Chondrocyte (in vitro differentiated cells): Measurements from ENCODE around the gene SIMC1. TPM values are rescaled to one million over a fixed set of nuclear protein-coding genes. Genes with fewer than 3 reads are reported as not detected.

Source experiments
- DNase-seq: peaks from one replicate; pipeline ENCODE4 v3.0.0; 2021; ENCODE audit warnings: mixed read lengths, low spot score
- H3K27ac Mint-ChIP-seq: one replicate; pipeline ENCODE4 v1.8.0; 2021; ENCODE audit warnings: mild to moderate bottlenecking, moderate library complexity, mixed read lengths; ENCODE audit not compliant: unreplicated experiment
- H3K27me3 Mint-ChIP-seq: 2 replicates; pipeline ENCODE4 v1.8.0; 2021; ENCODE audit warnings: low read depth, mixed read lengths
- H3K36me3 Mint-ChIP-seq: 2 replicates; pipeline ENCODE4 v1.8.0; 2021; ENCODE audit warnings: low read depth, mixed read lengths
- H3K4me1 Mint-ChIP-seq: 2 replicates; pipeline ENCODE4 v1.8.0; 2021; ENCODE audit warnings: low read depth, mild to moderate bottlenecking, mixed read lengths
- H3K4me3 Mint-ChIP-seq: one replicate; pipeline ENCODE4 v1.8.0; 2021; ENCODE audit warnings: mild to moderate bottlenecking, moderate library complexity, mixed read lengths; ENCODE audit not compliant: unreplicated experiment
- H3K9me3 Mint-ChIP-seq: 2 replicates; pipeline ENCODE4 v1.8.0; 2021; ENCODE audit warnings: low read depth, mixed read lengths
- total RNA-seq: library from RNA; stranded (reverse); gene quantifications from 3 replicates; pipeline ENCODE4 v1.2.1, GENCODE V29; 2021
- TF ChIP-seq, protein P1 (sequence below): fragments of 200-600 bp; sonication (generic); IDR thresholded peaks from 2 replicates; pipeline ENCODE4 v1.5.0; 2021; ENCODE audit warnings: antibody characterized with exemption, mild to moderate bottlenecking, moderate library complexity

SIMC1 gene
- total RNA-seq, 1 donor from 2014 or later, result 19.1 TPM

- Mint-ChIP-seq H3K27ac (no peak overlapping the region), H3K4me3 (no peak overlapping the region), H3K4me1 (peaks cover 19% of the 10 kb centered on the region), H3K27me3 (no peaks in the 10 kb centered on the region), H3K9me3 (no peaks in the 10 kb centered on the region), H3K36me3 (peaks cover 22% of the 10 kb centered on the region)
- TF ChIP-seq, protein P1, sequence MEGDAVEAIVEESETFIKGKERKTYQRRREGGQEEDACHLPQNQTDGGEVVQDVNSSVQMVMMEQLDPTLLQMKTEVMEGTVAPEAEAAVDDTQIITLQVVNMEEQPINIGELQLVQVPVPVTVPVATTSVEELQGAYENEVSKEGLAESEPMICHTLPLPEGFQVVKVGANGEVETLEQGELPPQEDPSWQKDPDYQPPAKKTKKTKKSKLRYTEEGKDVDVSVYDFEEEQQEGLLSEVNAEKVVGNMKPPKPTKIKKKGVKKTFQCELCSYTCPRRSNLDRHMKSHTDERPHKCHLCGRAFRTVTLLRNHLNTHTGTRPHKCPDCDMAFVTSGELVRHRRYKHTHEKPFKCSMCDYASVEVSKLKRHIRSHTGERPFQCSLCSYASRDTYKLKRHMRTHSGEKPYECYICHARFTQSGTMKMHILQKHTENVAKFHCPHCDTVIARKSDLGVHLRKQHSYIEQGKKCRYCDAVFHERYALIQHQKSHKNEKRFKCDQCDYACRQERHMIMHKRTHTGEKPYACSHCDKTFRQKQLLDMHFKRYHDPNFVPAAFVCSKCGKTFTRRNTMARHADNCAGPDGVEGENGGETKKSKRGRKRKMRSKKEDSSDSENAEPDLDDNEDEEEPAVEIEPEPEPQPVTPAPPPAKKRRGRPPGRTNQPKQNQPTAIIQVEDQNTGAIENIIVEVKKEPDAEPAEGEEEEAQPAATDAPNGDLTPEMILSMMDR, result no peak
- no peak for DNase-seq
Measured at GRCh38 chr5:176369934-176370711, 131.9 kb downstream of the SIMC1 start.

DNA sequence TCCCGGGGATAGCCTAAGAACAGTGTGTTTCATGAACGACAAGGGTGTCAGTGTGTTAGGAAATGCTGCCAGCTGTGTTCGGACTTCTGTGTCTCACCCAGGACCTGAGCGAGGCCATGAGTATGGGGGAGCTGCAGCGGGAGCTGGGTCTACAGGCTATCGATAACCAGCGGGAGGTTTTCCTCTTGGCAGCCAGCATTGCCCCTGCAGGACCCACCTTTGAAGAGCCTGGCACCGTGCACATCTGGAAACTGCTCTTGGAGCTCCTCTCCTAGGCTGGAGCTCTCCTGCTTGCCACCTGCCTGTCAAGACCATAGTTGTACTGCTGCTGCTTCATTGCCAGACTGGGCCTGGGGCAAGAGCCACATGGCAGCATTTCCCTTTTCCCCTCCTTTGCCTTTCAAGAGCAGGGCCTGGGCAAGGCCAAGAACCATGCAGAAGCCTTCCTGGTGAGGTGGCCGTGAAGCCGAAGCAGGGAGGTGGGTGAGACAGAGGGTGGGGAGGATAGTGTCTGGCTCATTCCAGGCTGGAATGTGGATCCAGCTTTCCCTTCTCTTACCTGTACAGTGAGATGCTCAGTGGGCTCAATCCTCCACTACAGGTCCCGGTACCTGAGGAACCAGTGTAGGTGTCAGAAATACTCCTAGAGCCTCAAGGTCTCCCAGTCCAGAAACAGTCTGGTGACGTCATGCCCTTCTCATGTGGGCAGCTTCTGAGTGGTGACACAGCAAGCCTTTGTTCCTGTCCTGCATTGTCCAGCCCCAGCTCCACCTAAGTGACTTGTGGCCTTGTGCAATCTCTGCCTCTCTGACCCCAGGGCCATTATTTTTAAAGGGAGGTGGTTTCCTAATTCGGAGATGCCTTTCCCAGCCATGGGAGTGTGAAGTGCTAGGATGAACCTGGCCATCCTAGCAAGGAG is 133.7 kb downstream of the SIMC1 start:
- TF ChIP-seq, protein P1, result no peak
- Mint-ChIP-seq H3K27ac (no peak overlapping the region), H3K36me3 (peaks cover 22% of the 10 kb centered on the region), H3K9me3 (no peaks in the 10 kb centered on the region), H3K4me1 (peaks cover 11% of the 10 kb centered on the region), H3K4me3 (no peak overlapping the region), H3K27me3 (no peaks in the 10 kb centered on the region)
- DNase-seq, result no peak

- peaks cover 12% of the 10 kb centered on the region for H3K36me3 Mint-ChIP-seq
- no peak for DNase-seq
- TF ChIP-seq, protein P1, result no peak
- H3K4me1 Mint-ChIP-seq, result no peaks in the 10 kb centered on the region
- no peaks in the 10 kb centered on the region for H3K27me3 Mint-ChIP-seq
- no peak overlapping the region for H3K4me3 Mint-ChIP-seq
- H3K9me3 Mint-ChIP-seq, result no peaks in the 10 kb centered on the region
- no peak overlapping the region for H3K27ac Mint-ChIP-seq
Measured at GRCh38 chr5:176373100-176373818, 135.0 kb downstream of the SIMC1 start.

GRCh38 chr5:176379881-176380280 is 141.7 kb downstream of the SIMC1 start:
- TF ChIP-seq, protein P1, result no peak
- no peaks in the 10 kb centered on the region for H3K9me3 Mint-ChIP-seq
- no peak overlapping the region for H3K4me3 Mint-ChIP-seq
- no peaks in the 10 kb centered on the region for H3K27me3 Mint-ChIP-seq
- H3K27ac Mint-ChIP-seq, result no peak overlapping the region
- H3K36me3 Mint-ChIP-seq, result peaks cover 7% of the 10 kb centered on the region
- no peak for DNase-seq
- no peaks in the 10 kb centered on the region for H3K4me1 Mint-ChIP-seq

GRCh38 chr5:176381423-176381822 is 143.2 kb downstream of the SIMC1 start:
- H3K4me3 Mint-ChIP-seq, result no peak overlapping the region
- H3K4me1 Mint-ChIP-seq, result peaks cover 2% of the 10 kb centered on the region
- no peaks in the 10 kb centered on the region for H3K9me3 Mint-ChIP-seq
- no peak for DNase-seq
- H3K27ac Mint-ChIP-seq, result no peak overlapping the region
- TF ChIP-seq, protein P1, result no peak
- H3K36me3 Mint-ChIP-seq, result peaks cover 7% of the 10 kb centered on the region
- no peaks in the 10 kb centered on the region for H3K27me3 Mint-ChIP-seq
